NCI-H526 (cell line): Measurements from ENCODE around the gene ZNF785.
"Not testable (repeated sequence)": the region's sequence is repeated elsewhere in the genome, so short reads cannot be mapped to it uniquely, and the experiment has no call there.

ENCODE experiments used
- DNase-seq, 2 experiments: peaks; one replicate each; lab custom pipeline; 2025; lab: John Stamatoyannopoulos, UW

ZNF785 gene

DNA sequence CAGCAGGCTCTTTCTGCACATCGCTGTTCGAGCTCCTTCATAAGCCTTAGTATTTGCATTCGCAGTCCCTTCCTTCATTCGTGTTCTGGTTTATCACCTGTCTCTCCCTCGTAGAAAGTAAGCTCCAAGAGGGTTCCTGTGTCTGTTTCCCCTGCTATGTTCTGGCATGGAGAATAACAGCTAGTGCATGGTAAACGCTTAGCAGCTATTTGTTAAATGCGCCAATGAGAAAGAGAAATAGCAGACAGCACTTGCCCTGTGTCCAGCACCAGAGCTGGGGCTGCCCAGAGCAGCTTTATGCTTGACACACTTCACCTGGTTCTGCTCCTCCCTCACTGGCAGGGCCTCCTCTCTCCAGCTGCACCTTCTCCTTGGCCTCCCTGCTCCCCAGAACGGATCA, 19.5 kb downstream of the ZNF785 start:
- peak in 1 of 2 experiments; percentile 27 for DNase-seq

DNA sequence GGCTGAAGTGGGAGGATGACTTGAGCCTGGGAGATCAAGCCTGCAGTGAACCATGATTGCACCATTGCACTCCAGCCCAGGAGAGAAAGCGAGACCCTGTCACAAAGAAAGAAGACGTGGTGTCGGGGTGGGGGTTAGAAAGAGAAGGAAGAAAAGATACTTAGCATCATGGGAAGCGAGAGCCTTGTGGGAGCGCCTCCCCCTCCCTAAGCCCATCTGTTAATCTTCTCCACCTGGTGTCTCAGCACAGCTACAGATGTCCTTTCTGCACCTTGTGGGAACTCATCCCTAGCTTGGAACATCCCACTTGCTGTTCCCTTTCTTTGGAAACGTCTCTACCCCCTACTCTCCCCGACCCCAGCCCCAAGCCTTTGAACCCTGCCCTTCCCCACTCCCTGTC, 20.0 kb downstream of the ZNF785 start:
- no peak for DNase-seq

DNA sequence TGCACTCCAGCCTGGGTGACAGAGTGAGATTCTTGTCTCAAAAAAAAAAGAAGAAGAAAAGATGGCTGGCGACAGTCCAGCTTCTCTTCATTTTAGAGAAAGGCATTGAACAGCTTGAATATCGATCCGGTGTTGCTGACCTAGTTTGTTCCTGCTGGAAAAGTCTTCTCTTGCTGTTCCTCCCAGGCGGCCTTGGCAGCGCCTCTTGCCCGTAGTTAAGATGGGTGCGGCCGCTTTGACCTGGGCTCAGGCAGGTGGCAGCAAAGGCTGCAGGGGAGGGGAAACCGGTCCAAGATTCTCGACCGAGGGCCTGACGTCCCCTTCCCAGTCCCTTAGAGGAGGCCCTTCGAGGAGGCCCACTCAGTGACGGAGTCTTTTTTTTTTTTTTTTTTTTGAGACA, 23.5 kb downstream of the ZNF785 start:
- no peak for DNase-seq

DNA sequence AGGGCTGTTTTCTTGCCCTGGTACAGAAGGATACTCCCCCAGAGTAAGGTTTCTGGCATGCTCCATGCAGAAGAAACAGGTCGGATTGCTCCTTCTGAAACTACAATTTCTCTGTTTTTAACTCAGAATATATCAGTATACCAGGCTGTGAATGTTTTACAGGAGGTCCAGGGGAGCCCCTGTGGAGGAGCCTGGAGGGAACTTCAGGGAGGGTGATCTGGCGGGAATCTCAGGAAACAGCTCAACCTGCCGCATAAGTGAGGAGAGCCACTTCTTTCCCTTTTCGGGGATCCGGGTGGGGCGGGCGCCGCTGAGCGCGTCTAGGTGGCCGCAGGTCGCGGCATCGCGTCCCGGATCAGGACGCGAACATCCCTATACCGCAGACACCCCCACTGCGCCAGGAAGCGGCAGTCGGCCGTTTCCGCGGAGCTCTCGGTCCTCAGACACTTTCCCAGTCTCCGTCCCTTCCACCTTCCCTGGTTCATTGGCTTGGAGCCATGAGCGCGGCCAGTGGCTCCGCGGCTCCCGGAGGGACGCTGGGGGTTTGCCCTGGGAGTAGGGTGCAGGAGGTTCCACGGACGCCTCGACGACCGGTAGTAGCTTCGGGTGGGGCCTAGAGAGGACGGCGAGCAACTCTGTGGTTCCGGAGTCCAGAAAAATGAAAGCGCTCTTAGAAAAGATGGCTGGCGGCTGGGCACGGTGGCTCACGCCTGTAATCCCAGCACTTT, 24.2 kb downstream of the ZNF785 start:
- DNase-seq = no peak

DNA sequence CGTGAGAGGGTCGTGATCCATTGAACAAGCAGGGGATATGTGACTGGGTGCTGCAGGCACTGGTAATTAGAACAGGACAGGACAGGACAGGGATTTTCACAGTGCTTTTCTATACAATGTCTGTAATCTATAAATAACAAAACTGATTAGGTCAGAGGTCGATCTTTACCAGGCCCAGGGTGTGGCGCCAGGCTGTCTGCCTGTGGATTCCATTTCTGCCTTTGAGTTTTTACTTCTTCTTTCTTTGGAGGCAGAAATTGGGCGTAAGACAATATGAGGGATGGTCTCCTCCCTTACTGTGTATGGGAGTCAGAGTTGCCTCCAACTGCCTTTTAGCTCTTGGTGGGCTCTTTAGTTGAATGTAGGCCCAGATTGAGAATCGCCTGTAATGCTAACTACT, 25.8 kb downstream of the ZNF785 start:
- DNase-seq = no peak

DNA sequence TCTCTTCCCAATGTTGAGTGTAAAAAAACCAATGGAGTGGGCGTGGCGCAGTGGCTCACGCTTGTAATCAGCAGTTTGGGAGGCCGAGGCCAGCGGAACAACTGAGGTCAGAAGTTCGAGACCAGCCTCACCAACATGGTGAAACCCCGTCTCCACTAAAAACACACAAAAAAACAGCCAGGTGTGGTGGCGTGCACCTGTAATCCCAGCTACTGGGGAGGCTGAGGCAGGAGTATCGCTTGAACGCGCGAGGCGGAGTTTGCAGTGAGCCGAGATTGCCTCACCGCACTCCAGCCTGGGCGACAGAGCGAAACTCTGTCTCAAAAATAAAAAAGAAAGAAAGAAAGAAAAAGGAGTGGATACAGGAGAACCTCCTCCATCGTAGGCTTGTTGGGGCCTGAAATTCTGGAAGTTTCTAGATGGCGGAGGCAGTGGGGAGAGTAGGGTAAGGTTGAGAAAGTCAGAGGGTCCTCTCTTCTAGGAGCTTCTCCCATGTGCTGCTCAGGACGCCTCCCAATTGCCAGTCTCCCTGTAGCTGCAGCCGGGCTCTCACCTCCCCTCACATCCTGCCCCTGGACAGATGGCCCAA, 26.6 kb downstream of the ZNF785 start:
- no peak for DNase-seq

DNA sequence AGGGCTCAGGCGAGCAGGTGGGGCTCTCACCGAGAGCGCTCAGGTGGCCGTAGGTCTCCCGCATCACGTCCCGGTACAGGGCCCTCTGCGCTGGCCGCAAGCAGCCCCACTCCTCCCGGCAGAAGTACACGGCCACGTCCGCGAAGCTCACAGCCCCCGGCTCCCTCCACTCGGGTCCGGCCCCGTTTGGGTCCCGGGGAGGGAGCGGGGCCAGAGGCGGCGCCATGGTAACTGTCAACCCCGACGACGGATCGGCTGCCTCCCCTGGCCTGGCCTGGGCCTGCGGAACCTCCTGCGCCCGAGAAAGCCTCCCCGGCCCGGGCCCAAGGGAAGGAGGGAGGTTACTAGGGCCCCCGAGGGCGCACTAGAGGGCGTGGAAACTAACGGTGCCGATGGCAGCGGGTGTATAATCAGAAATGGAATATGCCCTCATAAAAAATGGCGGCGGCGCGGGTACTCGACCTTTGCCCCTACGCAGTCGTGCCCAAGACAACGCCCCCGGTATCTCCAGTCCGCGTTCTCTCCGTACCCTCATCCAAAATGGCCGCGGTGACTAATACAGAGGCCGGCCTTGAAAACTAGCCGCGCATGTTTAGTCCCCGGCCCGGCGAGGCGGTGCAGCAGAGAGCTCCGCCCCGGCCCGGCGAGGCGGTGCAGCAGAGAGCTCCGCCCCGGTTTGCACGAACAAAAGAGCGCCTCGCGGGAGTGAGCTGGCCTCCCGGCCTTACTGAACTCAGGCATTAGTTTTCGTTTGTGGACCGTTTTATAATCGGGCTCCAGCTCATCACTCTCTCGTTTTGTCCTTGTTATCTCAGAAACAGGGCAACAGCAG, 27.3 kb downstream of the ZNF785 start, which contains the start of gene ZNF764:
ZNF764 (minus strand) TSS at position 418 of the 832 bp plus-strand sequence; CDS start at position 226, 192 bp downstream.
- peak; percentile 91 to 98 for DNase-seq

DNA sequence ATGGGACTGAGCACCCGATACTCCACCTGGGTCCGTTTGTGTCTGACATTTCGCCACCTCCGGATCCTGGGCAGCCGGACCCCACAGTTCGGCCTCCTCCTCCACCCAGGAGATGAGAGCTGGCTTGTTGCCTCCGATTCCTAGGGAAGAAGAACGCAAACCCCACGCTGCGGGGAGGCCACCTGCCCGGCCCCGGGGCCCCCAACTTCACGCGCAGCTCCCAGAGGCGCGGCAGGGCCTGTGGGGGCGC, 27.9 kb downstream of the ZNF785 start:
- DNase-seq = peak in 1 of 2 experiments; percentile 47

DNA sequence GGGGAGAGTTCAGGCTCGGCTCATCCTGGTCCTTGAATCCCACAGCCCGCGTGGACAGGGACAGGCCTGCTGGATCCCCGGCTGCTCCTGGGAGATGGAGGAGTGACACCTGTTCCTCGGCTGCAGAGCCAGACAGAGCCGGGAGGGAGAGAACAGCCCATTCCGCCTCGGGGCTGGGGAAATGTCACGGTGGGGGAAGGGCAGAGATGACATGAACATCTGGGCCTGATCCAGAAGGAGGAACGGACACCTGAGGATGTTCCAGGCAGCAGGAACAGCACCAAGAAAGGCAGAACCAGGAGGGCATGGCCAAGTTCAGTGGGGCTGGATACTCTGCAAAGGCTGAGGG, 29.4 kb downstream of the ZNF785 start:
- DNase-seq = peak in 1 of 2 experiments; percentile 15

DNA sequence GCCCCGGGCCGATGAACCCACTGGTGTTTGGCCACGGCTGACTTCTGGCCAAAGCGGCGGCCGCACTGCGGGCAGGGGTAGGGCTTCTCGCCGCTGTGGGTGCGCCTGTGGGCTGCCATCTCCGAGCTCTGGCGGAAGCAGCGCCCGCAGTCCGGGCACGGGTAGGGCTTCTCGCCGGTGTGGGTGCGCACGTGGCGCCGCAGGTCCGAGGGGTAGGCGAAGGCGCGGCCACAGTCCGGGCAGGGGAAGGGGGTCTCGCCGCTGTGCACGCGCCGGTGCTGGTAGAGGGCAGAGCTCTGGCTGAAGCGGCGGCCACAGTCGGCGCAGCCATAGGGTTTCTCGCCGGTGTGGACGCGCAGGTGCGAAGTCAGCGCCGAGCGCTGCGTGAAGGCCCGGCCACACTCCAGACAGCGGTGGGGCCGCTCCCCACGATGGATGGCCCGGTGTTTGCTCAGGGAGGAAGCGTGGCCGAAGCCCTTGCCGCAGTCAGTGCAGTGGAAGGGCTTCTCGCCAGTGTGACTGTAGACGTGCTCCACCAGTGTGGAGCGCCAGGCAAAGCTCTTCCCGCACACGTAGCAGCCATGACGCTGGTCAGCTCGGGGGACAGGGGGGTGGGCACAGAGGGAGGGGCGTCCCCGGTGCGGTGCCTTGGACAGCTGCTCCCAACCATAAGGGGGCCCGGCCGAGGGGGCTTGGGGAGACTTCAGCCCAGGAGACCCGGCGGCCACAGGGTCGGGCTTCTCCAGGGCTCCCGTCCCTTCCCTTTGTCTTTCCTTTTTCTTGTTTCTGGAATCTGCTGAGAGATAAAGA, 30.0 kb downstream of the ZNF785 start:
- no peak for DNase-seq

DNA sequence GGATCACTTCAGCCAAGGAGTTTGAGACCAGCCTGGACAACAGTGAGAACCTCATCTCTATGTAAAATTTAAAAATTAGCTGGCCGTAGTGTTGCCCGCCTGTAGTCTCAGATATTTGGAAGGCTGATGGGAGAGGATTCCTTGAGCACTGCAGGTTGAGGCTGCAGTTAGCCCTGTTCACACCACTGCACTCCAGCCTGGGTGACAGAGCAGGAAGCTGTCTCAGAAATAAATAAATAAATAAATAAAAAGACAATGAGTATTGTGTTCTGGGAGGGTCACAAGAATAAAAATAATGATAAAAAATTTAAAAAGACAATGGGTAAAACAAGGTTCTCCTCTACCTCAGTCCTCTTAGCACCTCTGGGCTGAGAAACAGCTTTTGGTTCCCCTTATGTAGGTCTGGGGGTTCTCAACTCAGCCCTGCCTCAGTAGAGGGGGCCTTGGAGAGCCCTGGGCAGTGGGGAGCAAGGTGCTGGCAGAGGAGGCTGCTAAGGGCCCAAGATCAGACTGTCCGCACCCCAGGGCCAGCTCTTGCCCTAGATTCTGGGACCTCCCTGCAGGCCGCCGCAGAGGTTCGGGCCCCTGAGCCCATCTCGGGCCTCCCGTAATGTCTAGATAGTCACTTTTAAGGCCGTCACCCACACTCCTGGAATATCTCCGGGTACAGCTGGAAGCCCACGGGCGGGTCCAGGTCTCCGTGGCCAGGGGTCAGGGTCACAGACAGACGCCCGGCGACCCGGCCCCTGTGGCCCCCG, 30.8 kb downstream of the ZNF785 start:
- DNase-seq = no peak

DNA sequence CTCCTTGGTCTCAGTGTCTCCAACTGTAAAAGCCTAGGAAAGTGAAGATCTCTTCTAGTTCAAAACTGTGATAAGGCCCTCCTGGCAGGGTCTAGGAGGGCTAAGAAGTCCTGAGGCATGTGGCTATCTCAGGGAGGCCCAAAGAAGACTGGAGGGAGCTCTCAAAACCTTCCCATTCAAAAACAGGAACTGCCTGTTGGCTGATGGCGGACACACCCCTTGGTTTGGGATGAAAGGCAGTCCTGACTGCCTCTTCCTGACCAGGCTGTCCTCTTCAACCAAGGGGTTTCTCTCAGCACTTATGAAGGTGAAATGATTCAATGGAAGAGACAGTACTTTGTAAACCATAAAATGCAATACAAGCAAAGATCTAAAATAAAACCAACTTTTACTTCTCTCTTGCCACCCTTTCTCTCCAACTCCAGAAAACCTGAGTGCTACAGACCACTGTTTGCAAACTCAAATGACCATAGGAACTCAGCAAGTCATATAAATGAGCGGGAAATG, 32.1 kb downstream of the ZNF785 start:
- DNase-seq = no peak

DNA sequence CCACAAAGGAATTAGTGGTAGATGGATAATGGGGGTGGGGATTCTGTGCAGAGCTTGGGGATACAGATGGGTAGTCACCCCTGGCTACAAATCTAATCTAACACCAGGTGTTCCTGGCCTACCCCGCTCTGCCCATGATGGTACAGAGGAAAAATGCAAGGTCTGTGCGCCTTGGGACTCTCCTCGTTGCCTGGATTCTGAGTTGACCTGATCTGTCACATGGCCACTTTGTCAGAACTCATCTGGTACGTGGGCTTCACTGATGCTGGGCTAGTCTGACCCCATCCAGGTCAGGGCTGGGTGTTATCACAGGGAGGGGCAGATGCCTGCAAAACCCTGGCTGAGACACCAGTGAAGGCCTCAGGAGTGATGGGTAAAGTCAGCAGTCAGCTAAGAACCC, 32.5 kb downstream of the ZNF785 start:
- no peak for DNase-seq

DNA sequence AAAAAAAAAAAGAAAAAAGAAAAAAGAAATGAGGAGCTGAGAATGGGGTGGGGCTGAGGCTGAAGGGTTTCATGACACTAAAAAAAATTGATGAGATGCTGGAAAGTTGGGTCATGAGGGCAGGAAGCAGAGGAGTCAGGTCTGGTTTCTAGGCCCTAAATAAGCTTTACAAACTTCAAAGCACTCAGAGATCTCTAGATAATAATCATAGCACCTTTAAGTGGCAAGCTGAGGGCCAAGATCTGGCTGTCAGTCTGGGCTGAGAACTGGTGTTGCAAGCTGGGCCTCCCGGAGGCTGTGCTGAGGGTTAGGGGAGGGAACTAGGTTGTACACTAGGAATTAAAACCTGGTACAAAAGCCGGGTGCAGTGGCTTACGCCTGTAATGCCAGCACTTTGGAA, 33.7 kb downstream of the ZNF785 start:
- no peak for DNase-seq

DNA sequence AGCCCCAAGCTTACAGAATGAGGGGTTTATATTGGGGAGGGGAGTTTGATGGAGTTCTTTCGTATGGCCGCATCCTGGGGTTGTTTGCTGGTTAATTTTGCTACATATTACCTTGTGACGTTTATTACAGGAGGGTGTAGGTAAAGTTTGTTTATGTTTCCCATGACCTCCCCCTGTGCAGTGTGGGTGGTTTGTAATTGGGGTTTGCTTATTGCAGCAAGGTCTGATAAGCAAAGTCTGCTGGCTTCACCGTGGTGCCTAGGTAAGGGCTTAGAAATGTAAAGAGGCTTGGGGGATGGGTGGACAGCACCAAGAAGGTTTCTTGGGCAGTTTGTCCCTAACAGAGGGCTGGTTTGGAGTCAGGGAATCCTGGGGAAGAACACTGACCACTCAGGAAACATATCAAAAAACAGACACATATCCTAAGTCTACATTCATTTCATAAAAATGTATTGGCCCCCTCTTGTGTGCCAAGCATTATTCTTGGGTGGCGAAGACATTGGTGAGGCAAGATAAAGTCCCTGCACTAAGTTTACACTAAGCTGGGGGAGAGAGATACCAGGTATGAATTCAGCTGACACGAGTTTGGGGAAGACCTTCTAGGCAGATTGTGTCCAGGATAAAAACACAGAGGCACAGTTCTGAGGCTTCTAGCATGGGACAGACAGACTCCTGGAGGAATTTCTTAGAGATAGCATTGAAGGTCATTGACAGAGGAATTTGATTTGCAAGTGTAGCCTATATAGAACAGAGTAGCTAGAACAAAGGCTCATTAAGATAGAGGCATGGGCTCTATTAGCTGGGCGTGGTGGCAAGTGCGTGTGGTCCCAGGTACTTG, 36.9 kb downstream of the ZNF785 start:
- no peak for DNase-seq

DNA sequence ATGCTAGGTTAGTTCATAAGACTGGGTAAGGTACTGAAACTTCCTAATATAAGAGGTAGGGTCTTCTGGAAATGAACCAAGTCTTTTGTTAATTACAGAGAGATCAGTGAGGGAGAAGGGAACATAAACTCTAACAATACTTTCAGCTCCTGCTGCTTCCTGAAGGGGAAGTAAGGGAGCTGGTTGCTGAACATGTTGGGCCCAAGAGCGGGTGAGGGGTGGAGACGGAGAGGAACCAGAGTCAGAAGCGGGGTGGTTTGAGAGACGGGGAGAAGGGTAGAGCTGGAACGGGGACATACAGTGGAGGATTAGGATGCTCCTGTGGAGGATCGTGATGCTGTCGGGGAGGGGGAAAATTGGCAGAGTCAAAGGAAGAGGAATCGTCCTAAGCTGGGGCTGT, 39.4 kb downstream of the ZNF785 start:
- DNase-seq = no peak

DNA sequence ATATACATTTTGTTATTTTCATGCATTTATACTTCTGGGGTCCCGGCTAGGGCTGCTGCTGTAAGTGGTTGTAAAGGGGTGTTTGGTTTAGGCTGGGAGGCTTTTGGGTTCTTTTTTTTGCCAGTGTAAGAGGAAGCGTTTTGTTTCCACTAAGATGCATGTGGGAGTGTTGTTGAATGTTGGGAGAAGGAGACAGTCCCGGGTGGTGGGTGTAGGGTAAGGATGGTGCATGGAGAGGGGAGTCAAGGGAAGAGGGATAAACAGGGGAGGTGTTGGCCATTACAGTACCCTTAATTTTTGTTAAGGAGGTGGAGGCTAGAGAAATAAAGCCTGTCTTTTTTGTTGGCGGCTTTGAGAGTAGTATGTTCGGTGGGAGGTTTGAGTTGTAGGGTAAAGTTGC, 42.4 kb downstream of the ZNF785 start:
- DNase-seq = no peak

DNA sequence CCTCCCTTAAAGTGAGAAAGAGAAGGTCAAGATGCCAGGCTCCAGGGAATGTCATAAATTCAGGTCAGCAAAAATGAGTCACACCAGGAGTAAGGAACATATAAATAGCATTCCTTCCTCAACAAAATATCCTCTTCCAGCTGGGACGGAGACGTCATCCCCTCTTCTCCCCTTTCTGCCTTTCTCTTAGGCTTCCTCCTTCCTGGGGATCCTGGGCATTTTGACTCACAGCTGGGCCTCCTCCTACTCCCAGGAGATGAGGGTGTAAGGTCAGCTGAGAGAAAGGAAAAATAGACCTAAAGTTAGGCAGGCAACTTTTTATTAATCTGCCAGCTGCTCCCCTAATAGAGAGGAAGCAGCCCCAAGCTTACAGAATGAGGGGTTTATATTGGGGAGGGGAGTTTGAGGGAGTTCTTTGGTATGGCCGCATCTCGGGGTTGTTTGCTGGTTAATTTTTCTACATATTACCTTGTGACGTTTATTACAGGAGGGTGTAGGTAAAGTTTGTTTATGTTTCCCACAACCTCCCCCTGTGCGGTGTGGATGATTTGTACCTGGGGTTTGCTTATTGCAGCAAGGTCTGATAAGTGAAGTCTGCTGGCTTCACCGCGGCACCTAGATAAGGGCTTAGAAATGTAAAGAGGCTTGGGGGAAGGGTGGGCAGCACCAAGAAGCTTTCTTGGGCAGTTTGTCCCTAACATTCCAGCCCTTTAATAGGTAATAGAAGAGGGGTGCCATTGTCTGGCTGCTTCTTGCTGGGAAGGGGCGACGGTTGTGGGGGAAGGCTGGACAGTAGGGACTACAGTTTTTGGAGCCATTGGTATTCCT, 43.8 kb downstream of the ZNF785 start:
- no peak for DNase-seq

DNA sequence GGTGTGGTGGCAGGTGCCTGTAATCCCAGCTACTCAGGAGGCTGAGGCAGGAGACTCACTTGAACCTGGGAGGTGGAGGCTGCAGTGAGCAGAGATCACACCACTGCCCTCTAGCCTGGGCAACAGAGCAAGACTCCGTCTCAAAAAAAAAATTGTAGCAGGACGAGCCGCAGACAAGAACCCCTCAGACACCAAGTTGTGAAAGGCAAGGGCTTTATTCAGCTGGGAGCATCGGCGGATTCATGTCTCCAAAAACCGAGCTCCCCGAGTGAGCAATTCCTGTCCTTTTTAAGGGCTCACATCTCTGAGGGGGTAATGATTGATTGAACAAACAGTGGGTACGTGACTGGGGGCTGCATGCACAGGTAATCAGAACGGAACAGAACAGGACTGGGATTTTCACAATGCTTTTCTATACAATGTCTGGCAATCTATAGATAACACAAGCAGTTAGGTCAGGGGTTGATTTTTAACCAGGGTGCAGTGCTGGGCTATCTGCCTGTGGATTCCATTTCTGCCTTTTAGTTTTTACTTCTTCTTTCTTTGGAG, 44.5 kb downstream of the ZNF785 start:
- DNase-seq = not testable (repeated sequence)
